GM10847 (cell line): ENCODE measurements around the gene CCDC178.

Source experiments
- POLR2A ChIP-seq: IDR thresholded peaks from 2 replicates; pipeline ENCODE4 v1.6.1; 2011; ENCODE audit not compliant: insufficient read length; ENCODE audit errors: extremely low read depth

CCDC178 gene

GRCh38 chr18:33115917-33116316 lies 324.6 kb downstream of the CCDC178 start:
- no peak for TF ChIP-seq POLR2A

GRCh38 chr18:33115476-33115875 lies 325.0 kb downstream of the CCDC178 start:
- TF ChIP-seq POLR2A: no peak

GRCh38 chr18:33114749-33115148 lies 325.8 kb downstream of the CCDC178 start:
- TF ChIP-seq POLR2A: no peak

GRCh38 chr18:33113416-33113815 lies 327.1 kb downstream of the CCDC178 start:
- TF ChIP-seq POLR2A: no peak

GRCh38 chr18:33107511-33107910 lies 333.0 kb downstream of the CCDC178 start:
- no peak for TF ChIP-seq POLR2A

DNA sequence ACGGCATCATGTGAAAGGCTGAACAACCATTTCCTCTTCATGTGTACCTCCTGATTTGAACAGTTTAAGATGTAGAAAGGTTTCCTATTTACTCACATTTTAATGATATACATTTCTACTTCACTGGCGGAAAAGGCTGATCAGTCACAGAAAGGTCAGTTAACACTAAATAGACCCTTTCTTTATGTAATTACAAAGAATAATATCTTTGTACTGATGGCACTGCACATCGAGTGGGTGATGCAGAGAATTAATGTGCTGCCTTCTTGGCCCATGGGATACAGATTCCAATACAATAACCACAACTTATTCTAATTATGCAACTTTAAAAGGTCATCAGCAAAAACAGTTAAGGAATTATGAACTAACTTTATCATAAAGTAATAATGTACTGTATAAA lies 339.2 kb downstream of the CCDC178 start:
- TF ChIP-seq POLR2A: no peak

GRCh38 chr18:33099626-33100025 lies 340.9 kb downstream of the CCDC178 start:
- no peak for TF ChIP-seq POLR2A

- no peak for TF ChIP-seq POLR2A
These were observed 343.4 kb downstream of the CCDC178 start for GRCh38 chr18:33097126-33097525.

DNA sequence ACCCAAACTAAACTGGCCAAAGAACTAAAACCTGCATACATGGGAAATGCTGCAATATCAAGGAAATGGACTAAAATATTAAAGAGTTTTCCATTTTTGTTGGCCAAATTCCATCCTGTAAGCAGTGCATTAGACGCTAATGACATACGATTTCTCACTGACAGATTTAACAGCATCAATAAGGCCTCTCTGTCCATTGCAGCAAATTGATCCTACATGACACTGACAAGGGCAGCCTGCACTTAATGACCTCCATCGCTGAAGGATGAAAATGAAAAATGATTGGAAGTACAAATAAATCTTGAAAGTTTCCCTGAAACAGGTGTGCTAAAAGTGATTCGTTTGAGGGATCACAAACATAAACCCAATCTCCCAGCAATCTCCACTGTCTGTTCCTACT lies 350.1 kb downstream of the CCDC178 start:
- TF ChIP-seq POLR2A: no peak

GRCh38 chr18:33076601-33077000 lies 363.9 kb downstream of the CCDC178 start:
- TF ChIP-seq POLR2A: no peak

DNA sequence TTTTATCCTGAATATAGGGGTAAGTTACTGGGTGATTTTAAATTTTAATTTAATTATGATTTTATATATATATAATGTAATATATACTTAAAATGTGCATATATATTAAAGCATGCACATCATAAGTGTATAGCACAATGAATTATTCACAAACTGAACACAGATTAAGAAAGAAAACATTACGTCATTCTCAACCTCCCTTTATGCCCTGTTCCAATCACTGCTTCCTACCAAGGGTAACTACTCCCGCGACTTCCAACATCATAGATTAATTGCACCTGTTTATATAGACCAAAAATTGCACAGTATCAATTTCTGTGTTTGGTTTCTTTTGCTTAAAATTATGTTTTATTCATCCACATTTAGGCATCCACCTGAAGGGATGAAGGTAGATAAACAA lies 366.4 kb downstream of the CCDC178 start:
- TF ChIP-seq POLR2A: no peak

- no peak for TF ChIP-seq POLR2A
These were observed 377.6 kb downstream of the CCDC178 start for GRCh38 chr18:33062834-33063364.

GRCh38 chr18:33052886-33053285 lies 387.6 kb downstream of the CCDC178 start:
- TF ChIP-seq POLR2A: no peak

DNA sequence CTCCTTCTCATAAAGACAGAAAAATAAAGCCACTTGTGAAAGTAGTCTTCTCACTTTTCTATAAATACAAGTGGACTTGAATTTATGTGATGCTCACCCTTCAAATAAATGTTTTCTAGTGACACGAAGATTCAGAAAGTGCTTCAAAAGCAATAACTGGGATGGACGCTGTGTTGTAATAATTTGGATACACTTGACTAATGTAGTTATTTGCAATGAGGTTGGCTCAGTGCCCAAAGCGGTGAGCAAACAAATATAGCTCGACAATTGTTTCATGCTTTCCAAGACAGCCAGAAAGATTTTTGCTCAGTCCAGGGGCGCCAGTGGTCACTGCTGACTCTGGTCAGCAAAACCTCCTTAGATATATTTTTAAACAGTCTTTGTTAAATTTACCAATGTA lies 389.1 kb downstream of the CCDC178 start:
- TF ChIP-seq POLR2A: no peak

- TF ChIP-seq POLR2A: no peak
These were observed 400.3 kb downstream of the CCDC178 start for GRCh38 chr18:33040213-33040612.

GRCh38 chr18:33034945-33035344 lies 405.6 kb downstream of the CCDC178 start:
- TF ChIP-seq POLR2A: no peak

- no peak for TF ChIP-seq POLR2A
These were observed 406.3 kb downstream of the CCDC178 start for GRCh38 chr18:33034212-33034611.

- no peak for TF ChIP-seq POLR2A
These were observed 418.2 kb downstream of the CCDC178 start for GRCh38 chr18:33022370-33022769.
